Activated CD8-positive, alpha-beta memory T cell treated with anti-CD3 and anti-CD28 coated beads, Interleukin-2, amount 10 ng/mL, durations not matched to agents 7 days and 5 days (primary cell): ENCODE measurements around the gene RSRC1. TPM values are rescaled to one million over a fixed set of nuclear protein-coding genes. Genes with fewer than 3 reads are reported as not detected.
"Not testable (repeated sequence)": the region's sequence is repeated elsewhere in the genome, so short reads cannot be mapped to it uniquely, and the experiment has no call there.

Experiments
- ATAC-seq: fragments of 150-1000 bp; cut with Tn5 transposase; one replicate; pipeline ENCODE4 v1.10.0; 2021; ENCODE audit warnings: moderate library complexity
- CTCF ChIA-PET: fragments of 350-600 bp; sonication (Branson Sonifier 250); formaldehyde crosslinking; loops from one replicate; lab custom pipeline; 2021; ENCODE audit warnings: antibody characterized with exemption; lab: Charles Lee
- DNase-seq: peaks from one replicate; pipeline ENCODE4 v3.0.0-alpha.2; 2020
- H3K27ac Mint-ChIP-seq: one replicate; pipeline ENCODE4 v1.8.0; 2021; ENCODE audit warnings: mild to moderate bottlenecking, mixed read lengths
- H3K27me3 Mint-ChIP-seq: one replicate; pipeline ENCODE4 v1.8.0; 2021; ENCODE audit warnings: mixed read lengths
- H3K36me3 Mint-ChIP-seq: one replicate; pipeline ENCODE4 v1.8.0; 2021; ENCODE audit warnings: mild to moderate bottlenecking, mixed read lengths
- H3K4me1 Mint-ChIP-seq: one replicate; pipeline ENCODE4 v1.8.0; 2021; ENCODE audit warnings: mixed read lengths
- H3K4me3 Mint-ChIP-seq: one replicate; pipeline ENCODE4 v1.8.0; 2021; ENCODE audit warnings: mild to moderate bottlenecking, moderate library complexity, mixed read lengths
- H3K9me3 Mint-ChIP-seq: one replicate; pipeline ENCODE4 v1.8.0; 2022; ENCODE audit warnings: low read depth, mixed read lengths
- total RNA-seq, 2 experiments: library from RNA; stranded (reverse); gene quantifications; one replicate each; pipeline ENCODE4 v1.2.3, GENCODE V29; 2021

RSRC1 gene
- total RNA-seq, 2 experiments from 2014 or later: 45.1 to 45.4 TPM

DNA sequence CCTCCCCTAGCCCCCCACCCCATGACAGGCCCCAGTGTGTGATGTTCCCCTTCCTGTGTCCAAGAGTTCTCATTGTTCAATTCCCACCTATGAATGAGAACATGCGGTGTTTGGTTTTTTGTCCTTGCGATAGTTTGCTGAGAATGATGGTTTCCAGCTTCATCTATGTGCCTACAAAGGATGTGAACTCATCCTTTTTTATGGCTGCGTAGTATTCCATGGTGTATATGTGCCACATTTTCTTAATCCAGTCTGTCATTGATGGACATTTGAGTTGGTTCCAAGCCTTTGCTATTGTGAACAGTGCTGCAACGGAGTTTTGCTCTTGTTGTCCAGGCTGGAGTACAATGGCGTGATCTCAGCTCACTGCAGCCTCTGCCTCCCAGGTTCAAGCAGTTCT is 12.8 kb downstream of the RSRC1 start:
- H3K9me3 Mint-ChIP-seq, CTCF ChIA-PET, ATAC-seq, DNase-seq, H3K27ac Mint-ChIP-seq, H3K4me3 Mint-ChIP-seq, H3K27me3 Mint-ChIP-seq, H3K4me1 Mint-ChIP-seq: not testable (repeated sequence)
- peaks cover 55% of the 10 kb centered on the region for H3K36me3 Mint-ChIP-seq

DNA sequence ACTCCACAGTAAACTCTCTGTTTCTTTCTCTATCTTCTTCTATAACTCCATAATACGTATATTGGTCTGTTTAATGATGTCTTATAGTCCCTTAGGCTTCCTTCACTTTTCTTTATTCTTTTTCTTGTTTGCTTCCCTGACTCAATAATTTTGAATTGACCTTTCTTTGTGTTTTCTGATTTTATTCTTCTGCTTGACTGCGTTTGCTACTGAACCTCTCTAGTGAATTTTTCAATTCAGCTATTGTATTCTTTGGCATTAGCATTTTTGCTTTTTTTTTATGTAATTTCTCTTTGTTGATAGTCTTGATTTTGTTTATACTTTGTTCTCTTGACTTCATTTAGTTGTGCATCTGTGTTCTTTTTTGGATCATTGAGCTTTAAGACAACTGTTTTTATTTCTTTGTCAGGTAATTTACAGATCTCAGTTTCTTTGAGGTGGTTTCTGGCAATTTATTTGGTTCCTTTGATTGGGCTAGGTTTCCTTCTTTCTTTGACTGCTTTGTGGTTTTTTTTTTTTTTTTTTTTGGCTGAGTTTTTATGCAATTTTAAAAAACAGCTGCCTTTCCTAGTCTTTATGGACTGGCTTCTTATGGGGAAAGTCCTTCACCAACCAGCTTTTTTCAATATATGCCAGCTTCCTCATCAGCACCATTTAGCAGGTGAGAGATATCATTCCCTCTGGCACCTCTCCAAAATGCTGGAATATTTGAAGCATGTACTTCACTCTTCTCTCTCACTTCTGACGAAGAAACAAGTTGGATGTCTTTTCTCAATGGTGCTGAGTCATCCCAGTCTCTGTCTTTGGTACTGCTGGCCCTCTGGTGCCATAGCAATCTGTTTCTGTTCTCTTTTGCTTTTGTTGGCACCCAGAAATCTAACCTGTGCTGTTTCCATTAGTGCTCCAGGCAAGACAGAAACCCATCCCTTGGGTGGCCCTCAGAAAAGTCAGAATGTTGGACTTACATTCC is 17.6 kb downstream of the RSRC1 start:
- no peaks in the 10 kb centered on the region for H3K27me3 Mint-ChIP-seq
- CTCF ChIA-PET: interaction anchor here (1.6 kb wide), 1 partner anchor 18 kb away, joined by 5 read pairs; the partner anchor contains the start of gene RSRC1
- no peak overlapping the region for H3K27ac Mint-ChIP-seq

DNA sequence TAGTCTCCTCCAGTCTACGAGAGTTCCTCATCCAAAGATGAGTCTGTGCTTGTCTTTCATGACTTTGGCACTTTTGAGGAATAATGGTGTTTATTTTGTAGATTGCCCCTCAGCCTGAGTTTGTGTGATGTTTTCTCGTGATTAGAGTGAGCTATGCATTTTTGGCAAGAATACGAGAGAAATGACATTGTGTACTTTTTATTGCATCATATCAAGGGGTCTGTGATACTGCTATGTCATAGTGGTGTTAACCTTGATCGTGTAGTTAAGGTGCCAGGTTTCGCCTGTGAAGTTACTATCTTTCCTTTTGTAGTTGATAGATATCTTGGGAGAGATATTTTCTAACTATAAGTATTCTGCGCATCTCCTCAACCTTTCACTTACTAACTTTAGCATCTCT is 18.9 kb downstream of the RSRC1 start:
- peaks cover 2% of the 10 kb centered on the region for H3K9me3 Mint-ChIP-seq

More for the DNA sequence above, 17.6 kb downstream of the RSRC1 start:
- H3K4me1 Mint-ChIP-seq: peaks cover 11% of the 10 kb centered on the region
- H3K4me3 Mint-ChIP-seq: no peak overlapping the region
- peaks cover 2% of the 10 kb centered on the region for H3K9me3 Mint-ChIP-seq
- peaks cover 80% of the 10 kb centered on the region for H3K36me3 Mint-ChIP-seq
- DNase-seq (no peak), ATAC-seq (no peak)

DNA sequence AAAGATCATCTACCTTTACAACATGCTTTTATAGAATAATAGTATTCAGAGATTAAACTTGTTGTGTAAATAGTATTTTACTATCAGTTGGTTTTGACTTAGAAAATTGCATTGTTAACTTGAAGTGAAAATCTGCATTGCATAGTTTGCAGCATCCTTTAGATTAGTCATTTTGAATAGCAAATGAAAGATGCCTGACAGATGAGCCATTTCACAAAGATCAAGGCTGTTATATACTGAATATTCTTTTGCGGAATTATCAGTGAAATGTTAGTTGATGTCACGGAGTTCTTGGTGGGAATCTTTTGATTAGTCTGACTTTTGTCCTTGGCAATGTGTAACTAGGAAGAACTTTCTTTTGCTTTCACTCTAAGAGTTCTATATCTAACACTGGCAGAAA is 24.5 kb downstream of the RSRC1 start:
- H3K27ac Mint-ChIP-seq: no peak overlapping the region
- peaks cover 3% of the 10 kb centered on the region for H3K4me1 Mint-ChIP-seq
- CTCF ChIA-PET: no interaction called here
- H3K36me3 Mint-ChIP-seq: peaks cover 35% of the 10 kb centered on the region
- DNase-seq (no peak), ATAC-seq (no peak)
- H3K9me3 Mint-ChIP-seq: no peaks in the 10 kb centered on the region
- H3K27me3 Mint-ChIP-seq: no peaks in the 10 kb centered on the region
- no peak overlapping the region for H3K4me3 Mint-ChIP-seq

More for the DNA sequence above, 18.9 kb downstream of the RSRC1 start:
- no peak for ATAC-seq
- CTCF ChIA-PET: no interaction called here
- Mint-ChIP-seq H3K36me3 (peaks cover 69% of the 10 kb centered on the region), H3K4me3 (no peak overlapping the region), H3K27ac (no peak overlapping the region), H3K27me3 (no peaks in the 10 kb centered on the region), H3K4me1 (peaks cover 11% of the 10 kb centered on the region)
- DNase-seq: no peak

DNA sequence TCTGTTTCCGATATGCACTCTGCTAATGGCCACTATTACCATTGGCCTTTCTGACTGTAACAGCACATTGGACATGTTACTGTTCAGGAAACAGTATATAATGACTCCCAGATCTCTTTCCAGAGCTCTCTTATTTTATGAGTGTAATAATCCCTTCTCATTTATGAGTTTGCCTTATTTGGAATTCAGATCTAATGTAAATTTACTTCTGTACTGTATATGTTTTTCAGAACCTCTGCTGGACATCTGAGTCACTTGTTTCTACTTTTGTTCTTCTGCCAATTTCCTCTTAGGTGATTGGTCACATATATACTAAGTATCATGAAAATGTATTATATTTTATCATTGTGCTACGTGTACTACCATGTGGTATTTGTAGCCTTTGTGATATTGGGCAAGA is 30.5 kb downstream of the RSRC1 start:
- Mint-ChIP-seq H3K36me3 (peaks cover 31% of the 10 kb centered on the region), H3K27me3 (no peaks in the 10 kb centered on the region), H3K9me3 (peaks cover 2% of the 10 kb centered on the region), H3K4me3 (no peak overlapping the region), H3K4me1 (peaks cover 3% of the 10 kb centered on the region), H3K27ac (no peak overlapping the region)
- ATAC-seq (no peak), DNase-seq (no peak)
- CTCF ChIA-PET: no interaction called here

DNA sequence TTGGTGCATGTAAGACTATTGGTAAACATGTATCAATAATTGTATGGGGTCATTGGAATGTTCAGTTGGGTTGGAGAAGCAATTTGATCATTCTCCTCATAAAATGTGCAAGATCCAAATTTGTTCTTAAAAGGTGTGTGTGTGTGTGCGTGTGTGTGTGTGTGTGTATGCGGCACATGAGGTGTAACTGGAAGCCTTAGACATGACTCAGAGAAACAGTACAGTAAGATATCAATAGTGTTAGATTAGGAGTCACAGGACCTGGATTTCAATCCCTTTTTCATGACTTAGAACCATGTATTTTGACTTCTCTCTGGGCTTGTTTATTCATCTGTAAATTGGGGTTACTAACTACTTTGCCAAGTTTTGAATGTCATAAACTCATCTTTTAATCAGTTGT is 38.3 kb downstream of the RSRC1 start:
- Mint-ChIP-seq H3K27ac (no peak overlapping the region), H3K4me1 (peaks cover 6% of the 10 kb centered on the region), H3K27me3 (no peaks in the 10 kb centered on the region), H3K36me3 (peaks cover 17% of the 10 kb centered on the region), H3K9me3 (no peaks in the 10 kb centered on the region), H3K4me3 (no peak overlapping the region)
- no peak for DNase-seq
- no peak for ATAC-seq
- CTCF ChIA-PET: no interaction called here

DNA sequence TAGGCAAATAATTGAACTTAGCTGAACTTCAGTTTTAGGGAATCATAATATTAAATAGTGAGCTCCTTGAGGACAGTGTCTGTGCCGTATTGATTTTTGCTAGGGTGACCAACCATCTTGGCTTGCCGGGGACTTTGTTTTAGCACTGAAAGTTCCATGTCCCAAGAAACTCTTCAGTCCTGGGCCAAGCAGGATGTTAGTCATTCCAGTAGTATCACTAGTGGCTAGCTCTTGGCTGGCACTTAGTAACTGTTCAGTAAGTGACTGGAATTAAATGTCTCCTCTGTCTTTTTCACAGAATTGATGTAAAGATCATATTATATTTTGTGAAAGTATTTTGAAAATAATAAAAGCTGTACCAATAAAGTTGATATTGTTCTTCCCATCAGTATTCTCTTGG is 42.3 kb downstream of the RSRC1 start:
- CTCF ChIA-PET: interaction anchor here (1.2 kb wide), 1 partner anchor 9 kb away, joined by 3 read pairs; no protein-coding TSS in a partner anchor
- DNase-seq (peak; percentile 47), ATAC-seq (peak; percentile 61)
- Mint-ChIP-seq H3K4me1 (peaks cover 6% of the 10 kb centered on the region), H3K27ac (no peak overlapping the region), H3K27me3 (no peaks in the 10 kb centered on the region), H3K36me3 (peaks cover 26% of the 10 kb centered on the region), H3K4me3 (no peak overlapping the region), H3K9me3 (no peaks in the 10 kb centered on the region)

DNA sequence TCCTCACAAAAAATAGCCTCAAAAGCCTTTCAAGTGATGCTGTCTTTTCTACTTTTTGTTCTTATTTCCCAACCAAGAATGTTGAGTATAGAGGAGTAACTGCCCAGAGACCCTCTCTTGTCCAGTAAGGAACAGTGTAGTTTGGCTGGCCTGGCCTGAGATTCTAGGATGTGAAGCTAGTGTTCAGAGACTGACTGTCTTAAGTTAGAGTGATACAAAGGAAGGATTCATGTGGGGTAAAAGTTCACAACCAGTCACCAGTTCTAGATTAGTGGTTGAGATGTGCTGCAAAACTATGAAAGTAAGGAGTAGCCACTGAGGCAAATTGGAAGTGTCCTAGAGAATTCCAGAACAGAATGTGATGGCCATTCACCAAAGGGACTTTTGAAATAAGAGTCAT is 49.1 kb downstream of the RSRC1 start:
- Mint-ChIP-seq H3K36me3 (peaks cover 24% of the 10 kb centered on the region), H3K27ac (no peak overlapping the region), H3K9me3 (no peaks in the 10 kb centered on the region), H3K27me3 (no peaks in the 10 kb centered on the region), H3K4me3 (no peak overlapping the region), H3K4me1 (no peaks in the 10 kb centered on the region)
- DNase-seq: no peak
- ATAC-seq: no peak
- CTCF ChIA-PET: no interaction called here

DNA sequence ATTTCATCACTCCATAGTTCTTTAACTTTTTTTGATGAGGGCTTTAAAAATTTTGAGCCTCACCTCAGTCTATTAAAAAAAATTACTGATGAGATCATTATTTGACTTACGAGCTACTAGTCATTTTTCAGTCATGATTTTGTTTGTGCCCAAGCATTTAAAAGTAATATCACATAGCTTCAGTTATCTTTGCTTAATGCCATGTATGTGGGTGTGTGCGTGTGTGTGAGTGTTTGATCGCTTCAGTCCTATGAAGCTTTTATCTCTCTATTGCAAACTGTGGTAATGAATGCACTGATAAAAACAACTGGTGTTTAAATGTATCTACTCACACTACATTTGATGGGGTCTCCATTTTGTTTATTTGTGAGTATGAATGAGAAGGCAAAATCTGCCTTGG is 49.8 kb downstream of the RSRC1 start:
- CTCF ChIA-PET: no interaction called here
- H3K27ac Mint-ChIP-seq: no peak overlapping the region
- no peak for DNase-seq
- no peaks in the 10 kb centered on the region for H3K9me3 Mint-ChIP-seq
- H3K4me3 Mint-ChIP-seq: no peak overlapping the region
- no peaks in the 10 kb centered on the region for H3K4me1 Mint-ChIP-seq
- no peaks in the 10 kb centered on the region for H3K27me3 Mint-ChIP-seq
- H3K36me3 Mint-ChIP-seq: peaks cover 19% of the 10 kb centered on the region
- no peak for ATAC-seq

DNA sequence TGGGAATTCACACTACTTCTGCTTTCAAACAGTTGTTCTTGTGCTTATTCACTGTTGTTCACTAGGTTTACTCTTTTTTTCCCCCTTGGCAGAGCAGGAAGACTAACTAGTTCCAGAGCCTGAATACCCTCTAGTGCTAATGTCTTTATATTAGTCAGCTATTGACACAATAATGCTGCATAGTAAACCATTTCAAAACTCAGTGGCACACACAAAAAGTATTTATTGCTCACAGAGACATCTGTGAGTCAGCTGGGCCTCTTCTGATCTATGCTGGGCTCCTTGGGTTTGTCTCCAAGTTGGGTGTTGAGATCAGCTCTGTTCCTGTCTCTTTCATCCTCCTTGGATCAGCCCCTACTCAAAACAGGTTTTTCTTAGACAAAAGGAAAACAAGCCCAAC is 51.1 kb downstream of the RSRC1 start:
- no peak for ATAC-seq
- H3K4me3 Mint-ChIP-seq: no peak overlapping the region
- no peak overlapping the region for H3K27ac Mint-ChIP-seq
- CTCF ChIA-PET: interaction anchor here (0.7 kb wide), 1 partner anchor 8 kb away, joined by 3 read pairs; no protein-coding TSS in a partner anchor
- no peaks in the 10 kb centered on the region for H3K4me1 Mint-ChIP-seq
- DNase-seq: no peak
- peaks cover 14% of the 10 kb centered on the region for H3K36me3 Mint-ChIP-seq
- no peaks in the 10 kb centered on the region for H3K9me3 Mint-ChIP-seq
- H3K27me3 Mint-ChIP-seq: no peaks in the 10 kb centered on the region

DNA sequence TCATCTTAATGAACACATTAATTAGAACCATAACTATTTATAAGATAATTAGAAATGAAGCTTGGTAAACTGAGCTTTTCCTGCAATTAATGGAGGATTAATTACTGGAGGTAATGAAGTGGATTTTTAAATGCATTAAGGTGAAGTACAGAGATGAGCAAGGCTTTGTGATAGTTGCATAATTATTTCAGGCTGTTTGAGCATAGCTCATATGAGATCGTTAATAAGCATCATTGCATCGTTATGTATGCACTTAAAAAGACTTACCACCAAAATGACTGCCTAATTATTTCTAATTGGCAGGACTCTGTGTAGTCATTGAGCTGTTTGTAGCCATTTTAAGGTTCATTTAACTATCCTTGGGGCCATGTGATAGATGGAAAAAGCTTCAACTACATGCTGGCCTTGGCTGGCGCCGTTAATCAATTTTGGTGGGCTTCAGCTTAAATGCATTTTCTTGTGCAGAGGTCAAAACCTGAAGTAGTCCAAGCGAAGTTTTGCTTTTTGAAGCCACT is 55.3 kb downstream of the RSRC1 start:
- H3K27ac Mint-ChIP-seq: no peak overlapping the region
- H3K36me3 Mint-ChIP-seq: peaks cover 18% of the 10 kb centered on the region
- H3K27me3 Mint-ChIP-seq: no peaks in the 10 kb centered on the region
- CTCF ChIA-PET: no interaction called here
- H3K4me1 Mint-ChIP-seq: peaks cover 13% of the 10 kb centered on the region
- ATAC-seq: no peak
- H3K4me3 Mint-ChIP-seq: no peak overlapping the region
- H3K9me3 Mint-ChIP-seq: no peaks in the 10 kb centered on the region
- DNase-seq: no peak

DNA sequence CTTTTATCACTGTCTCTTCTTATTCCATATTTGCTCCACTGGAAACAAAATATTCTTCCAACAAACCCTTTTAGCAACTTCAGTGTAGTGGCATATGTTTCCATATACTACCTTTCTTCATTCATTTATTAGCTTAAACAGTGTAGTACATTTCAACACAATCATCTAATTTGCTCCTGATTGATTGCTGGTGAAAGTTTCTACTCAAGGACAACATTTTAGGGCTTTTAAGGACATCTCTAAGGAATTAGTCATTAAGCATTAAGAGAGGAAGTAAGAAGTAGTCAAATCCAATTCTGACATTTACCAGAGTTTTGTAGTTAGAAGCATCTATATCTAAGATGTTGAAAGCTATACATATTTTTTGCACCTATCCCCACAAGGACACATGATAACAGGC is 55.8 kb downstream of the RSRC1 start:
- H3K4me1 Mint-ChIP-seq: peaks cover 13% of the 10 kb centered on the region
- CTCF ChIA-PET: no interaction called here
- no peaks in the 10 kb centered on the region for H3K27me3 Mint-ChIP-seq
- H3K36me3 Mint-ChIP-seq: peaks cover 19% of the 10 kb centered on the region
- no peaks in the 10 kb centered on the region for H3K9me3 Mint-ChIP-seq
- ATAC-seq: no peak
- H3K4me3 Mint-ChIP-seq: no peak overlapping the region
- no peak for DNase-seq
- H3K27ac Mint-ChIP-seq: no peak overlapping the region

DNA sequence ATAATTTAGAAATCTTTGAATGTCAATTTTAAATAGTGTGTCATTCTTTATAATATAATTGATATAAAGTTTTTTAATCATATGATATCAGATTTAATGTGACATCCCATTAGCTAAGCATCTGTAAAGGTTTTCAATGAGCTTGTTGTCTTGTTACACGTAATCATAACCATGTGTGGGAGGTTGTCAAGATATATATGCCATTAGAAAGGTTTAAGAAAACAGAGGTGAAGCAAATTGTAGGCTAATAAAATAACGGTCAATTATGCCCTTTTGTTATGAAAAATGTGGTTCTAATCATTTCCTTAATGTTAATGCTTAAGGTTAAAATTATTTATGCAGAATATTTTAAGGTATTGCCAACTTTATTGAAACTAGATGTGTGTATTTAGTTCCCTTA is 56.3 kb downstream of the RSRC1 start:
- Mint-ChIP-seq H3K27ac (no peak overlapping the region), H3K36me3 (peaks cover 21% of the 10 kb centered on the region), H3K9me3 (no peaks in the 10 kb centered on the region), H3K4me3 (no peak overlapping the region), H3K27me3 (no peaks in the 10 kb centered on the region), H3K4me1 (peaks cover 13% of the 10 kb centered on the region)
- ATAC-seq (no peak), DNase-seq (no peak)
- CTCF ChIA-PET: no interaction called here
